AG04450 (cell line): ENCODE results near the gene RIPK3. TPM values are rescaled to one million over a fixed set of nuclear protein-coding genes. Genes with fewer than 3 reads are reported as not detected.

Experiments
- CTCF ChIA-PET: fragments of 300-600, 350-600 bp; formaldehyde crosslinking; extraction: SDS; loops from one replicate; lab custom pipeline; 2022; ENCODE audit warnings: antibody characterized with exemption, inconsistent platforms; lab: Charles Lee
- POLR2A ChIA-PET: fragments of 350-600 bp; formaldehyde crosslinking; extraction: SDS; loops from one replicate; lab custom pipeline; 2021; ENCODE audit warnings: antibody characterized with exemption, inconsistent platforms; lab: Yijun Ruan, JAX
- DNase-seq: peaks from one replicate; pipeline ENCODE4 v3.0.0-alpha.2; 2011; ENCODE audit warnings: low read depth, low spot score
- H3K27ac ChIP-seq: one replicate; pipeline ENCODE4 v1.5.1; 2012; ENCODE audit warnings: low read depth, low read length, control low read depth
- H3K27me3 ChIP-seq: one replicate; pipeline ENCODE4 v1.6.0; 2012; ENCODE audit warnings: low read length; ENCODE audit not compliant: control insufficient read depth, insufficient read depth
- H3K4me3 ChIP-seq: 2 replicates; pipeline ENCODE4 v1.5.1; 2011; ENCODE audit warnings: mild to moderate bottlenecking, low read depth, low read length, control low read depth
- H3K9me3 ChIP-seq: 2 replicates; pipeline ENCODE4 v1.5.1; 2012; ENCODE audit warnings: low read length; ENCODE audit not compliant: control insufficient read depth, insufficient read depth
- CTCF ChIP-seq: IDR thresholded peaks from 2 replicates; pipeline ENCODE4 v1.5.1; 2011; ENCODE audit warnings: low read depth, low read length, control low read depth, inconsistent platforms
- polyA plus RNA-seq: library from polyadenylated mRNA; depleted of rRNA; stranded (reverse); fragments of >200 nt; gene quantifications from 2 replicates; pipeline ENCODE4 v1.2.3, GENCODE V29; 2011; rRNA removed
- small RNA-seq: library from RNA; depleted of rRNA; stranded (forward); fragments of <200 nt; gene quantifications from one replicate; pipeline ENCODE3, GENCODE V24; 2012; ENCODE audit warnings: low read depth; ENCODE audit not compliant: insufficient read length

The RIPK3 gene
- polyA plus RNA-seq, 1 experiment: not detected

- TF ChIP-seq CTCF: no peak
- DNase-seq: no peak
- Histone ChIP-seq H3K27ac (no peak overlapping the region), H3K9me3 (no peaks in the 10 kb centered on the region), H3K27me3 (no peaks in the 10 kb centered on the region), H3K4me3 (no peak overlapping the region)
- POLR2A ChIA-PET: interaction anchor here (0.8 kb wide), 1 partner anchor 44 kb away, joined by 4 read pairs; no protein-coding TSS in a partner anchor
- CTCF ChIA-PET: no interaction called here
Observed at GRCh38 chr14:24286996-24287395, 52.8 kb downstream of the RIPK3 start.

Small RNAs within 50 kb of the gene (small RNA-seq; reads per million reads assigned to genes)
- not detected for gene RF00026

Other genes with a start within 250 kb of the RIPK3 start
- gene PCK2, start 245.7 kb downstream of the RIPK3 start, polyA plus RNA-seq: 47.0 and 59.9 TPM in 2 replicates
- 29.7 and 32.5 TPM in 2 replicates for gene DCAF11, start 225.2 kb downstream of the RIPK3 start, polyA plus RNA-seq
- gene NRL, start 225.0 kb downstream of the RIPK3 start, polyA plus RNA-seq: 0.41 and 0.46 TPM in 2 replicates
- gene FITM1, start 209.3 kb downstream of the RIPK3 start, polyA plus RNA-seq: 0.07 TPM in 1 of 2 replicates, not detected in the other
- 80.0 and 94.9 TPM in 2 replicates for gene PSME1, start 203.8 kb downstream of the RIPK3 start, polyA plus RNA-seq
- gene EMC9, start 198.4 kb downstream of the RIPK3 start, polyA plus RNA-seq: 4.4 and 6.3 TPM in 2 replicates
- gene PSME2, start 193.4 kb downstream of the RIPK3 start, polyA plus RNA-seq: 191 and 208 TPM in 2 replicates
- 7.4 and 14.4 TPM in 2 replicates for gene RNF31, start 192.5 kb downstream of the RIPK3 start, polyA plus RNA-seq
- gene IRF9, start 178.7 kb downstream of the RIPK3 start, polyA plus RNA-seq: 48.4 and 55.1 TPM in 2 replicates
- gene REC8, start 167.9 kb downstream of the RIPK3 start, polyA plus RNA-seq: 1.5 and 2.5 TPM in 2 replicates
- gene IPO4, start 151.2 kb downstream of the RIPK3 start, polyA plus RNA-seq: 15.2 and 20.9 TPM in 2 replicates
- 41.7 and 44.9 TPM in 2 replicates for gene TM9SF1, start 144.6 kb downstream of the RIPK3 start, polyA plus RNA-seq
- gene TSSK4, start 134.3 kb downstream of the RIPK3 start, polyA plus RNA-seq: not detected in 2 replicates
- gene CHMP4A, start 126.5 kb downstream of the RIPK3 start, polyA plus RNA-seq: 48.0 and 55.7 TPM in 2 replicates
- 14.9 and 16.1 TPM in 2 replicates for gene MDP1, start 123.9 kb downstream of the RIPK3 start, polyA plus RNA-seq
- 335 and 363 TPM in 2 replicates for gene NEDD8, start 107.6 kb downstream of the RIPK3 start, polyA plus RNA-seq
- gene GMPR2, start 107.1 kb downstream of the RIPK3 start, polyA plus RNA-seq: 89.2 and 95.6 TPM in 2 replicates
- gene TINF2, start 97.4 kb downstream of the RIPK3 start, polyA plus RNA-seq: 38.2 and 38.4 TPM in 2 replicates
- 0.97 and 1.4 TPM in 2 replicates for gene TGM1, start 76.8 kb downstream of the RIPK3 start, polyA plus RNA-seq
- 17.9 and 24.7 TPM in 2 replicates for gene RABGGTA, start 68.4 kb downstream of the RIPK3 start, polyA plus RNA-seq
- 33.8 and 36.6 TPM in 2 replicates for gene DHRS1, start 40.2 kb downstream of the RIPK3 start, polyA plus RNA-seq
- 12.0 and 13.7 TPM in 2 replicates for gene NOP9, start 40.1 kb downstream of the RIPK3 start, polyA plus RNA-seq
- gene CIDEB, start 32.0 kb downstream of the RIPK3 start, polyA plus RNA-seq: 0.31 and 0.48 TPM in 2 replicates
- gene LTB4R2, start 29.9 kb downstream of the RIPK3 start, polyA plus RNA-seq: 0.91 and 0.93 TPM in 2 replicates
- gene LTB4R, start 28.5 kb downstream of the RIPK3 start, polyA plus RNA-seq: 0.98 and 1.2 TPM in 2 replicates
- 0.04 TPM in 1 of 2 replicates, not detected in the other for gene ADCY4, start 4.9 kb downstream of the RIPK3 start, polyA plus RNA-seq
- gene NFATC4, start 28.2 kb upstream of the RIPK3 start, polyA plus RNA-seq: 35.7 and 42.0 TPM in 2 replicates
- gene NYNRIN, start 59.0 kb upstream of the RIPK3 start, polyA plus RNA-seq: 10.4 and 10.5 TPM in 2 replicates
- 1.8 and 2.3 TPM in 2 replicates for gene CBLN3, start 89.7 kb upstream of the RIPK3 start, polyA plus RNA-seq
- gene KHNYN, start 90.0 kb upstream of the RIPK3 start, polyA plus RNA-seq: 16.8 and 17.6 TPM in 2 replicates
- 22.9 and 24.9 TPM in 2 replicates for gene SDR39U1, start 102.8 kb upstream of the RIPK3 start, polyA plus RNA-seq
- not detected in 2 replicates for gene CMA1, start 168.3 kb upstream of the RIPK3 start, polyA plus RNA-seq
- gene CTSG, start 236.3 kb upstream of the RIPK3 start, polyA plus RNA-seq: not detected in 2 replicates